IPS-20b (cell line): ENCODE results near the gene NXF1.
"Not testable (repeated sequence)": the region's sequence is repeated elsewhere in the genome, so short reads cannot be mapped to it uniquely, and the experiment has no call there.

Experiments
- H3K27ac ChIP-seq: one replicate; pipeline ENCODE4 v1.5.1; 2013; ENCODE audit warnings: low read length
- H3K27me3 ChIP-seq: 2 replicates; pipeline ENCODE4 v1.6.1; 2013; ENCODE audit warnings: mild to moderate bottlenecking, low read length, inconsistent platforms; ENCODE audit not compliant: insufficient read depth
- H3K36me3 ChIP-seq: 2 replicates; pipeline ENCODE4 v1.6.1; 2013; ENCODE audit warnings: low read depth, mild to moderate bottlenecking, inconsistent platforms, low read length, moderate library complexity; ENCODE audit not compliant: insufficient read depth
- H3K4me1 ChIP-seq: 2 replicates; pipeline ENCODE4 v1.6.1; 2013; ENCODE audit warnings: mild to moderate bottlenecking, control low read depth, inconsistent platforms, low read length, moderate library complexity; ENCODE audit not compliant: insufficient read depth
- H3K4me3 ChIP-seq: 2 replicates; pipeline ENCODE4 v1.5.1; 2013; ENCODE audit warnings: mild to moderate bottlenecking, low read length, inconsistent platforms
- H3K9ac ChIP-seq: 2 replicates; pipeline ENCODE4 v1.6.1; 2013; ENCODE audit warnings: low read depth, mild to moderate bottlenecking, inconsistent platforms, low read length, moderate library complexity
- H3K9me3 ChIP-seq: 2 replicates; pipeline ENCODE4 v1.6.1; 2013; ENCODE audit warnings: mild to moderate bottlenecking, low read depth, low read length, inconsistent platforms; ENCODE audit not compliant: insufficient read depth

The NXF1 gene

DNA sequence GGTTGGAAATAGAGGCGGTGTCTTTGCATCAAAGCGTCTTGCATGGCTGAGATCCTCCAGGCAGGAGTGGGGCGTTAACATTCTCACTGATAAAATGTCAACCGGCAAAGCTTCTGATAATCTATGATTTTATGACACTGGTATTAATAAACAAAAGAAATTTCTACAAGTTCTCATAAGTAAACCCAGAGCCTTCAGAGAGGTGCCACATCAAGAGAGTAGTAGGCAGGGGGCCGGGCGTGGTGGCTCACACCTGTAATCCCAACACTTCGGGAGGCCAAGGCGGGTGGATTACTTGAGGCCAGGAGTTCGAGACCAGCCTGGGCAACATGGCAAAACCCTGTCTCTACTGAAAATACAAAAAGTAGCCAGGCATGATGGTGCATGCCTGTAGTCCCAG is 37.7 kb upstream of the NXF1 start:
- H3K9me3 ChIP-seq, H3K36me3 ChIP-seq, H3K27me3 ChIP-seq, H3K4me1 ChIP-seq, H3K27ac ChIP-seq: not testable (repeated sequence)
- Histone ChIP-seq H3K9ac (peak overlapping the region; percentile 88), H3K4me3 (peak overlapping the region; percentile 72)

DNA sequence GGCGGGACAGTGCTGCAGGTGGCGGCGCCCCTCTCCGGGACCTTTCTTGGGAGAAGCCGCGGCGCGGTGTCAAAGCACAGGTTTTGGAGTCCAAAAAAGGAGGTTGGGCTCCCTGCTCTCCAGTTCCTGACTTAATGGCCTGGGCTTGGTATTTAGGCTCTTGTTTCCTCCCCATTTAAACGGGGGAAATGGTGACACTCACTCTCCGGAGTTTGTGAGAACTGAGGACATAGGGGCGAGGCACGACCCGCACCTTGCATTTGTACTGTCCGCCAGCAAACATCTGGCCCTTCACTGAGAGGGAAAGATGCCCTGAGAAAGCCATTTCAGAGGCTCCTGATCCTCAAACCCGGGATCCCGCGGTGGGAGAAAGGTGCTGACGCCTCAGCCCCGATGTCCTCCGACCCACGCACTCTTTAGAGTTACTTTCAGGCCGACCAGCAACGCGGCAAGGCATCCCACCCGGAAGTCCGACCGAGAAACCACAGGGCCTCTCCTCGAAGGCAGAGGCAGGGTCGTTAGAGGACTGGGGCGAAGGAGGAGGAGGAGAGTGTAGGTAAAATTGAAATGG is 37.0 kb upstream of the NXF1 start:
- H3K36me3 ChIP-seq = peaks cover 7% of the 10 kb centered on the region; the same call in 1 of the 2 replicates
- H3K4me1 ChIP-seq = no peaks in the 10 kb centered on the region
- no peaks in the 10 kb centered on the region for H3K27me3 ChIP-seq
- peak overlapping the region; percentile 72 for H3K4me3 ChIP-seq
- no peaks in the 10 kb centered on the region for H3K9me3 ChIP-seq
- peak overlapping the region; percentile 88 for H3K9ac ChIP-seq
- H3K27ac ChIP-seq = peak overlapping the region; percentile 87

DNA sequence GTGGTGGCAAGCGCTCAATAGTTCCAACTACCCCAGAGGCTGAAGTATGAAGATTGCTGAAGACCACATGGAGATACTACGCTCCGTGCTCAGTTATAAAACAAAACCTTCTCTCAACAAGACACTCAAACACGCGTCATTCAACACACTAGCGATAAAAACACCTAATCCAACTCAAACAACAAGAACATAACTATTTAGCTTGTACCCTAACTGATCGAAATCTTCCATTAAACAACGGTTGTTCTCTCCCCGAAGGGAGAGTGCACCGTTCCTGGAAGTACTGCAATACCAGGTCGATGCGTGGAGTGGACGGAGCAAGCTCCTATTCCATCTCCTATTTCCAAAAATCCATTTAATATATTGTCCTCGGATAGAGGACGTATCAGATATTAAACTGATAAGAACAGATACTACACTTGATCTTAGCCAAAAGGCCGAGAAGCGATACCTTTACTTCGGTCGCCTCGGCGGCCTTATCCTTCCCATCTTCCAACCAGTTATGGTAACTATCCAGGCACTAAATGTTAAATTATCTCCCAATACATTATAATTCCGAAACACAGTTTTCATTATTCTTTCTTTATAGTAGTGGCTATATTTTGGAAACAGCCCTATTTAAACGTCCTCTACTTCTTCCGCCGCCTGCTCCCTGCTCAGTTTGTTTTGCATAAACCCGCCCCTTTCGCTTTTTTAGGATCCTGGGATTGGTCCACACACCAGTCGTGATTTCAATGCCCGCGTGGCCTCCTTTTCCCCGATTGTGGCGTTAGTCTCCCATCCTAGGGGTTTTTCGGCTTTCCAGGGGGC is 36.3 kb upstream of the NXF1 start:
- H3K36me3 ChIP-seq = peaks cover 12% of the 10 kb centered on the region
- H3K4me3 ChIP-seq = peak overlapping the region; percentile 72
- H3K27ac ChIP-seq = peak overlapping the region; percentile 87
- no peaks in the 10 kb centered on the region for H3K9me3 ChIP-seq
- peak overlapping the region; percentile 88 for H3K9ac ChIP-seq
- H3K27me3 ChIP-seq = no peaks in the 10 kb centered on the region
- H3K4me1 ChIP-seq = no peaks in the 10 kb centered on the region

DNA sequence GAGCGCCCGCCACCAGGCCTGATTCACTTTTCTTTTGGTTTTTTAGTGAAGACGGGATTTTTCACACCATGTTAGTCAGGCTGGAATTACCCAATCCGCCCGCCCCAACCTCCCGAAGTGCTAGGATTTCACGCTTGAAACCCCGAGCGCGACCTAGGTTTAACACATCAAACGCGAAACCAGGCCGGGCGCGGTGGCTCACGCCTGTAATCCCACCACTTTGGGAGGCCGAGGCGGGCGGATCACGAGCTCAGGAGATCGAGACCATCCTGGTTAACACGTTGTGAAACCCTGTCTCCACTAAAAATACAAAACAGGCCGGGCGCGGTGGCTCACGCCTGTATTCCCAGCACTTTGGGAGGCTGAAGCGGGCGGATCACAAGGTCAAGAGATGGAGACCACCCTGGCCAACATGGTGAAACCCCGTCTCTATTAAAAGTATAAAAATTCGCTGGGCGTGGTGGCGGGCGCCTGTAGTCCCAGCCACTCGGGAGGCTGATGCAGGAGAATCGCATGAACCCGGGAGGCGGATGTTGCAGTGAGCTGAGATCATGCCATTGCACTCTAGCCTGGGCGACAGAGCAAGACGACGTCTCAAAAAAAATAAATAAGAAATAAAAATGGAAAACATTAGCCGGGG is 35.6 kb upstream of the NXF1 start:
- Histone ChIP-seq H3K36me3 (peaks cover 20% of the 10 kb centered on the region), H3K4me3 (peak overlapping the region; percentile 100), H3K9ac (peak overlapping the region; percentile 98; the same call in 1 of the 2 replicates)
- not testable (repeated sequence) for H3K27ac ChIP-seq, H3K27me3 ChIP-seq, H3K9me3 ChIP-seq, H3K4me1 ChIP-seq

DNA sequence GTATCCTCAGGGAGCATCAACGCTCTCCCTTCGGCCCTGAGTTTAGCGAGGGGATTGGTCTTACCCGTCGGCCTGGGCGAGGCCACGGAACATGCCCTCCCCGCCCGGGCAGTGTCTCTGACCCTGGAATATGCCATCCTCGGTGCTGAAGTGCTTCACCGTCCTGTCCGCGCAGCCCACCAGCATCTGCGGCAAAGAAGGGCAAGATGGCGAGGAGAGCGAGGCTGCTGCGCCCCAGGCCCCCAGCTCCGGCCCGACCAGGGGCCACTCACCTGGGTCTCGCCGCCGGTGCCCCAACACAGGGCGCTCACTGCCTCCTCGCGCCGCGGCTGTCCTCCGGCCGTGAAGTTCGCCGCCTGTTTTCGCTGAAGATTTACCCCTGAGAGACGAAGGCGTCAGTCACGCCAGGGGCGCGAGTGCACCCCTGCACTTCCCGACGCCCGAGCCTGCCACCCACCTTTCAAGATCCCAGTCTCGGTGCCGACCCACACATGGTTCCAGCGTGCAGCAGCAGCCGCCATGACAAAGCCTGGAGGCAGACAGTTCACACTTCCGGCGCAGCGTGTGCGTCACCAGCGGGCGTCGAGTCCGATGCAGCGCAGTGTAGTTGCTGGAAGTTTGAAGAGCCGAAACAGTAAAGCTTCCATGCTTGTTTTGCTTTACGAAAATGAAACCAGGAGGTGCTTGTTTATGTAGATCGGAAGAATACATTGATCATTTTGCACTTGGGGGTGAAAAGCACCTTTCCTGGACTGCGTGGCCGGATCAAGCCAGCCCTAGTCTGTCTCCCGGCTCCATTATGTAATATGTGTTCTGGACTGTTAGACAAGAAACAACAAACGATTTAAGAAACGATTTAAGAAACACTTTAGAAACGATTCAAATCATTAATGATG is 34.1 kb upstream of the NXF1 start, which contains the start of gene WDR74:
TSS of gene WDR74 (minus strand) at position 541 of the 896 bp plus-strand sequence. CDS start at position 521, 20 bp downstream.
- no peaks in the 10 kb centered on the region for H3K4me1 ChIP-seq
- H3K27me3 ChIP-seq = no peaks in the 10 kb centered on the region
- peaks cover 35% of the 10 kb centered on the region for H3K36me3 ChIP-seq
- H3K9ac ChIP-seq = peak within 1 kb of the TSS; percentile 98
- no peaks in the 10 kb centered on the region for H3K9me3 ChIP-seq
- peak within 1 kb of the TSS; percentile 100 for H3K4me3 ChIP-seq
- H3K27ac ChIP-seq = peak within 1 kb of the TSS; percentile 99

DNA sequence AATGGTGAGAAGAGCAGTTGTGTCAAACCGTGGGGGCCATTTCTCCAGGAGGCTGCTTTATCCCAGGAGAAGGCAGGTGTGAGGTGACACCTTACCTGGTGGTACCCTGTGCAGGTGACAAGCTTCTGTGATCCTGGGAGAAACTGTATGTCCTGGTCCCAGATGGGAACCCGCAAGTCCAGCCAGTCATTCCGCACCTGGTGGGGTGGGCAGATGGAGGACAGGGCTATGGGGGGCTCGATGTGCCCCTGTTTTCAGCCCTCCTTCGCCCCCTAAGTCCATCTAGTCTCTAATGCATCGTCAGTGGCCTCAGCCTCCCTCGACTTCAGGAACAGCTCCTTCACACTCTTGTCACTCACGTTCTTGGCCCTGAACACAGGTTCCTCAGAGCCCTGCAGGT is 30.1 kb upstream of the NXF1 start:
- Histone ChIP-seq H3K27me3 (no peaks in the 10 kb centered on the region), H3K4me3 (no peak overlapping the region), H3K9me3 (no peaks in the 10 kb centered on the region), H3K9ac (no peak overlapping the region), H3K4me1 (peaks cover 2% of the 10 kb centered on the region; the same call in 1 of the 2 replicates), H3K36me3 (peaks cover 47% of the 10 kb centered on the region), H3K27ac (no peak overlapping the region)

DNA sequence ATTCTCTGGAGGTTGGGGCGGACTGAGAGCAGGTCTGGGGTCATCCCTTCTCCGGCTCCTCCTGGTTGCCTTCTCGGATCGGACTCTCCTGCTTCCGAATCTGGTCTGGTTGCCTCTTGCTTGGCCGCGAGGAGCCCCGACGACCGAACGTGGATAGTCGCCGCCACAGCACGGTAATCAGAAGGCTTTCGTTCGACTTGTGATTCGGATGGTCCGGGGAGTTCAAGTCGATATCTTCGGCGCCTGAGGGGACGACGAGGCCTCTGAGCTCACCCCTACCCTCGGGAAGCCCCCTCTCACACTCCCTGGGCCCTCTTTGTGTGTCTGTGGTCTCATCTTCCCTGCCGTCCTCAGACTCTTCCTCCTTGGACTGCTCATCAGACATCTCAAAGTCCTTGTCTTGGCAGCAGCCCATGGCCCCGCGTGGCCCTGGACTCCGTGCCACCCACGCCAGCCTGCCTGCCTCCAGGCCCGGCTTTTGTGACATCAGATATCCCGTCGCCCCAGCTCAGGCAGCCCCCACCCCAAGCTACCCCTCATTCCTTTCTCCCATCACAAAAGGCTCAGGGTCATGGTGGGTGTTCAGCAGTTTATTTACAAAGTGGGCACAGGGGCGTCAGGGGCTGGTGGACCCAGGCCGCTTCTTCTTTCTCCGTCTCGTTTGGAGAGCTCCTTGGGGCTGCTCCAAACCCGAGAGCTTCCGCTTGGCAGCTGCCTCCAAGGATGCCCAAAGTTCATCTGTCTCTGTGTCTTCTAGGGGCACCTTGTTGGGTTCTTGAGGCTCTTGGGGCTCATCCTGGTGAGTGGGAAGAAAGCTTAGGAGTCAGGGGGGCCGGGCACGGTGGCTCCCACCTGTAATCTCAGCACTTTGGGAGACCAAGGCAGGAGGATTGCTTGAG is 27.3 kb upstream of the NXF1 start, which contains the start of gene TEX54:
TSS of gene TEX54 (minus strand) at position 506 of the 899 bp plus-strand sequence.
- H3K9ac ChIP-seq = peak within 1 kb of the TSS; percentile 94
- H3K36me3 ChIP-seq = peaks cover 47% of the 10 kb centered on the region
- peak within 1 kb of the TSS; percentile 95 for H3K27ac ChIP-seq
- H3K4me3 ChIP-seq = peak within 1 kb of the TSS; percentile 97
- peaks cover 4% of the 10 kb centered on the region; the same call in 1 of the 2 replicates for H3K4me1 ChIP-seq
- H3K27me3 ChIP-seq = no peaks in the 10 kb centered on the region
- no peaks in the 10 kb centered on the region for H3K9me3 ChIP-seq

DNA sequence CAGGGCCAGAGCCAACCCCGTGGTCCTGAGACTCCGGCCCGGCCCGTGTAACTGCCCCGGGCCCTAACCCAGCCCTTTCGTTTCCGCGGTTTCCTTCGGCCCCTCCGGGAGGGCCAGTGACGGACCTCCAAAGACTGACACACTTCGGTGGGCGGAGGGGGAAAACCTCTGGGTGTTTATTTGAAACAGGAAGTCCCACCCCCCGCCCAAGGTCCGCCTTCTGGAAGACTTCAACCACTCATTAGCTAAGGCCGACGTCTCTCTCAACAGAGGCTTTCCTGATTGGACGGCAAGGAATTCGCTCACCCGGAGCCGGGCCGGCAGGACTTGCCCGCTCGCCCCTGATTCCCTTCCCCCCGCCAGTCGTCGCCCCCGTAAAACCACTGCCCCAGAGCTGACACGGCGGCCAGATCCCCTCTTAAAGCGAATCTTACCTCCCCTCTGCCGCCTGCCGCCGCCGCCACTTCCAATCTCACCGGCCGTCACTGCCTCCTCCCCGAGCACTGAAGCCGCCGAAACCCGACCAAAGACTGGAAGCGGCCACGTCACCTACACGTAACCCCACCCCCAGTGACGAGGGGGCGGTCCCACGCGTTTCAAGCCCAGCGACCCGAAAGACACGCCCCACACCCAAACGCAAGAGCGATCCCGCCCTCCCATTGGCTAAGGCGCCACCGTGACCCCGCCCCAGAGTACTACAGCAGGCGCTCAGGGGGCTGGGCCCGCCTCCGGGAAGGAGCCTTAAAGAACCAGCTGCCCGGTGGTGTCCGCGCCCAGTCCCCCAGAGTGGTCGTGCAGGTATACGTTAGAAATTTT is 26.5 kb upstream of the NXF1 start, which contains the start of gene STX5:
TSS of gene STX5 (minus strand) at position 532 of the 816 bp plus-strand sequence. CDS start 808 bp downstream, outside the sequence.
- peak within 1 kb of the TSS; percentile 95 for H3K27ac ChIP-seq
- peaks cover 4% of the 10 kb centered on the region; the same call in 1 of the 2 replicates for H3K4me1 ChIP-seq
- no peaks in the 10 kb centered on the region for H3K9me3 ChIP-seq
- H3K4me3 ChIP-seq = peak within 1 kb of the TSS; percentile 97
- no peaks in the 10 kb centered on the region for H3K27me3 ChIP-seq
- H3K36me3 ChIP-seq = peaks cover 49% of the 10 kb centered on the region
- peak within 1 kb of the TSS; percentile 94 for H3K9ac ChIP-seq

DNA sequence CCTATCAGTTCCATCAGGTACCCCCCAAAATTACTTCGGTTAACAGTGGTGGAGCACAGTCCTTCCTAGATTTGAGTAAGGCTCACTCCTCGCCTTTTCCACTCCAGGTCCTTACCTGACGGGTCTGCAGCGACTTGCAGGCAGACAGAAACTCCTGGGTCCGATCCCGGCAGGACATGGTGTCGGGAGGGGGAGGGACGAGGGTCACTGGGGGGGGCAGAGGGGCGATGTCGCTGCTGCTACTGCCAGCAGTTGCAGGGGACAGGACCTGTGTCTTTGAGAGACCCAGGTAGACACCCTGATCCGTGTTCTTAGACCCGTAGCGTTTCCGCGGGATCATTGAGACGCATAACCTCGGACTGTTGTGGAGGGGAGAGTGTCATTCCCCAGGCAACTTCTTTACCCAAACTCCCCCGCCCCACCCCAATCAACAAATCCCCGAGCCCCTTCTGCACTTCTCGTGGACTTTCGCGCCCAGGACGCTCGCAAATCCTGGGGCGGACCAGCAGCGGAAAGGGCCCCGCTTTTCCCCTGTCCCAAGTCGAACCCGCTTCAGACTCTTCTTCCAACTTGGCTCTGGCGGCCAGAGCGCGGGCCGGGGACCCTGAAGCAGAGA is 25.8 kb upstream of the NXF1 start:
- Histone ChIP-seq H3K9ac (peak overlapping the region; percentile 94), H3K27ac (no peak overlapping the region), H3K4me1 (peaks cover 4% of the 10 kb centered on the region; the same call in 1 of the 2 replicates), H3K36me3 (peaks cover 44% of the 10 kb centered on the region), H3K27me3 (no peaks in the 10 kb centered on the region), H3K9me3 (no peaks in the 10 kb centered on the region), H3K4me3 (peak overlapping the region; percentile 97)
